ENCODE data around the gene FBXO47. TPM values are rescaled to one million over a fixed set of nuclear protein-coding genes. Genes with fewer than 3 reads are reported as not detected.

Gene FBXO47
- total and polyA plus RNA-seq, 9 of the 15 experiments (the other 6 are each of a cell fraction or from before 2014, with no cell fraction given), result not detected

DNA sequence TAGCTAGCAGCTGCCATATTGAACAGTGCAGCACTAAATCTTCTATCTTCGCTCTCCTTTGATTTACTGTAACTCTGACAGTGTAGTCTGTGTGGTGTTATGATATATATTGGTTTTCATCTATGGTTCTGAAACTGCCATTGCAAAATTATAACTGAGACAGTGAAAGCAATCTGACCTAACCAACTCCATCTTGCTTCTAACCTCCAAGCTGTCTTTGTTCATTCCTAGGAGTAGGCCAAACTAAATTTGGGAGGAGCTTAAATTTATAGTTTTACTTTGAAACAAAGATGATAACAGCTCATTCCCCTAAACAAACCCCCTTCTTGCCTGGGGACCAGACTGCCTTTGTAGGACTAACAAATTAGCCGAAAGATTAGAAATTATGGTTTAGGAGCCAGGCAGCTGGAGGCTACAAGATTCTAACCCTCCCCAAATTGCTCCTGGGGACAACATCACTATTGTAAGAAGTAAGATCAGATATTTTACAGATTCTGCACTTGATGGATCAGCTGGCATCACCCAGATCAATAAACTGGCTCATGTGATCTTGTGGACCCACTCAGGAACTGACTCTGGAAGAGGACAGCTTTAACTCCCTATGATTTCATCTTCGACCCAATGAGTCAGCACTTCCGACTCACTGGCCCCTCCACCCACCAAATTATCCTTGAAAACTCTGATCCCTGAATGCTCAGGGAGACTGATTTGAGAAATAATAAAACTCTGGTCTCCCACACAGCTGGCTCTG lies 47.0 kb upstream of the FBXO47 start (continued):
- TF ChIP-seq, protein P1, sequence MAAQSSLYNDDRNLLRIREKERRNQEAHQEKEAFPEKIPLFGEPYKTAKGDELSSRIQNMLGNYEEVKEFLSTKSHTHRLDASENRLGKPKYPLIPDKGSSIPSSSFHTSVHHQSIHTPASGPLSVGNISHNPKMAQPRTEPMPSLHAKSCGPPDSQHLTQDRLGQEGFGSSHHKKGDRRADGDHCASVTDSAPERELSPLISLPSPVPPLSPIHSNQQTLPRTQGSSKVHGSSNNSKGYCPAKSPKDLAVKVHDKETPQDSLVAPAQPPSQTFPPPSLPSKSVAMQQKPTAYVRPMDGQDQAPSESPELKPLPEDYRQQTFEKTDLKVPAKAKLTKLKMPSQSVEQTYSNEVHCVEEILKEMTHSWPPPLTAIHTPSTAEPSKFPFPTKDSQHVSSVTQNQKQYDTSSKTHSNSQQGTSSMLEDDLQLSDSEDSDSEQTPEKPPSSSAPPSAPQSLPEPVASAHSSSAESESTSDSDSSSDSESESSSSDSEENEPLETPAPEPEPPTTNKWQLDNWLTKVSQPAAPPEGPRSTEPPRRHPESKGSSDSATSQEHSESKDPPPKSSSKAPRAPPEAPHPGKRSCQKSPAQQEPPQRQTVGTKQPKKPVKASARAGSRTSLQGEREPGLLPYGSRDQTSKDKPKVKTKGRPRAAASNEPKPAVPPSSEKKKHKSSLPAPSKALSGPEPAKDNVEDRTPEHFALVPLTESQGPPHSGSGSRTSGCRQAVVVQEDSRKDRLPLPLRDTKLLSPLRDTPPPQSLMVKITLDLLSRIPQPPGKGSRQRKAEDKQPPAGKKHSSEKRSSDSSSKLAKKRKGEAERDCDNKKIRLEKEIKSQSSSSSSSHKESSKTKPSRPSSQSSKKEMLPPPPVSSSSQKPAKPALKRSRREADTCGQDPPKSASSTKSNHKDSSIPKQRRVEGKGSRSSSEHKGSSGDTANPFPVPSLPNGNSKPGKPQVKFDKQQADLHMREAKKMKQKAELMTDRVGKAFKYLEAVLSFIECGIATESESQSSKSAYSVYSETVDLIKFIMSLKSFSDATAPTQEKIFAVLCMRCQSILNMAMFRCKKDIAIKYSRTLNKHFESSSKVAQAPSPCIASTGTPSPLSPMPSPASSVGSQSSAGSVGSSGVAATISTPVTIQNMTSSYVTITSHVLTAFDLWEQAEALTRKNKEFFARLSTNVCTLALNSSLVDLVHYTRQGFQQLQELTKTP (IDR thresholded peaks at IDR 0.05; ENCODE audit: low read depth in 1 of 2, partially characterized antibody in 2 of 2), result peak in 1 of 2 experiments; percentile 71
- peak; percentile 96 for TF ChIP-seq RHOXF2B (CRISPR knock-in tag; conservative IDR thresholded peaks at IDR 0.05)
- TF ChIP-seq, protein P2, sequence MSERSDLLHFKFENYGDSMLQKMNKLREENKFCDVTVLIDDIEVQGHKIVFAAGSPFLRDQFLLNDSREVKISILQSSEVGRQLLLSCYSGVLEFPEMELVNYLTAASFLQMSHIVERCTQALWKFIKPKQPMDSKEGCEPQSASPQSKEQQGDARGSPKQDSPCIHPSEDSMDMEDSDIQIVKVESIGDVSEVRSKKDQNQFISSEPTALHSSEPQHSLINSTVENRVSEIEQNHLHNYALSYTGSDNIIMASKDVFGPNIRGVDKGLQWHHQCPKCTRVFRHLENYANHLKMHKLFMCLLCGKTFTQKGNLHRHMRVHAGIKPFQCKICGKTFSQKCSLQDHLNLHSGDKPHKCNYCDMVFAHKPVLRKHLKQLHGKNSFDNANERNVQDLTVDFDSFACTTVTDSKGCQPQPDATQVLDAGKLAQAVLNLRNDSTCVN (CRISPR knock-in tag; IDR thresholded peaks at IDR 0.05), result peak; percentile 87; the same call in 1 of the 2 replicates
- TF ChIP-seq CC2D1A (IDR thresholded peaks at IDR 0.05), result no peak
- TF ChIP-seq GATAD2A (IDR thresholded peaks at IDR 0.05), result no peak
- TF ChIP-seq ZNF197 (CRISPR knock-in tag; IDR thresholded peaks at IDR 0.05; ENCODE audit: low read depth), result peak; percentile 96
- TF ChIP-seq BRD4 (IDR thresholded peaks at IDR 0.05), result no peak
- no peak for TF ChIP-seq TAL1 (IDR thresholded peaks at IDR 0.05)
- TF ChIP-seq, protein P3, sequence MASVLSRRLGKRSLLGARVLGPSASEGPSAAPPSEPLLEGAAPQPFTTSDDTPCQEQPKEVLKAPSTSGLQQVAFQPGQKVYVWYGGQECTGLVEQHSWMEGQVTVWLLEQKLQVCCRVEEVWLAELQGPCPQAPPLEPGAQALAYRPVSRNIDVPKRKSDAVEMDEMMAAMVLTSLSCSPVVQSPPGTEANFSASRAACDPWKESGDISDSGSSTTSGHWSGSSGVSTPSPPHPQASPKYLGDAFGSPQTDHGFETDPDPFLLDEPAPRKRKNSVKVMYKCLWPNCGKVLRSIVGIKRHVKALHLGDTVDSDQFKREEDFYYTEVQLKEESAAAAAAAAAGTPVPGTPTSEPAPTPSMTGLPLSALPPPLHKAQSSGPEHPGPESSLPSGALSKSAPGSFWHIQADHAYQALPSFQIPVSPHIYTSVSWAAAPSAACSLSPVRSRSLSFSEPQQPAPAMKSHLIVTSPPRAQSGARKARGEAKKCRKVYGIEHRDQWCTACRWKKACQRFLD (CRISPR knock-in tag; IDR thresholded peaks at IDR 0.05), result peak; percentile 99
- no peak for TF ChIP-seq EZH2 (IDR thresholded peaks at IDR 0.05; ENCODE audit: borderline replicate concordance, low read depth, low read length)
- TF ChIP-seq, protein P4, sequence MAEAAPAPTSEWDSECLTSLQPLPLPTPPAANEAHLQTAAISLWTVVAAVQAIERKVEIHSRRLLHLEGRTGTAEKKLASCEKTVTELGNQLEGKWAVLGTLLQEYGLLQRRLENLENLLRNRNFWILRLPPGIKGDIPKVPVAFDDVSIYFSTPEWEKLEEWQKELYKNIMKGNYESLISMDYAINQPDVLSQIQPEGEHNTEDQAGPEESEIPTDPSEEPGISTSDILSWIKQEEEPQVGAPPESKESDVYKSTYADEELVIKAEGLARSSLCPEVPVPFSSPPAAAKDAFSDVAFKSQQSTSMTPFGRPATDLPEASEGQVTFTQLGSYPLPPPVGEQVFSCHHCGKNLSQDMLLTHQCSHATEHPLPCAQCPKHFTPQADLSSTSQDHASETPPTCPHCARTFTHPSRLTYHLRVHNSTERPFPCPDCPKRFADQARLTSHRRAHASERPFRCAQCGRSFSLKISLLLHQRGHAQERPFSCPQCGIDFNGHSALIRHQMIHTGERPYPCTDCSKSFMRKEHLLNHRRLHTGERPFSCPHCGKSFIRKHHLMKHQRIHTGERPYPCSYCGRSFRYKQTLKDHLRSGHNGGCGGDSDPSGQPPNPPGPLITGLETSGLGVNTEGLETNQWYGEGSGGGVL (CRISPR knock-in tag; IDR thresholded peaks at IDR 0.05), result peak; percentile 93
- TF ChIP-seq, protein P5, sequence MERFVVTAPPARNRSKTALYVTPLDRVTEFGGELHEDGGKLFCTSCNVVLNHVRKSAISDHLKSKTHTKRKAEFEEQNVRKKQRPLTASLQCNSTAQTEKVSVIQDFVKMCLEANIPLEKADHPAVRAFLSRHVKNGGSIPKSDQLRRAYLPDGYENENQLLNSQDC (CRISPR knock-in tag; IDR thresholded peaks at IDR 0.05), result no peak
- no peak for TF ChIP-seq SRSF9 (IDR thresholded peaks at IDR 0.05; ENCODE audit: borderline replicate concordance, low read depth, low read length)
- TF ChIP-seq JUND (IDR thresholded peaks at IDR 0.05; ENCODE audit: borderline replicate concordance, low read depth, low read length), result peak; percentile 85
- peak; percentile 52; the same call in 2 of the 3 replicates for TF ChIP-seq JUND (tag; IDR thresholded peaks at IDR 0.05; ENCODE audit: borderline replicate concordance, low read depth, low read length)
- TF ChIP-seq ZNF184 (CRISPR knock-in tag; IDR thresholded peaks at IDR 0.05), result no peak
- TF ChIP-seq, protein P6, sequence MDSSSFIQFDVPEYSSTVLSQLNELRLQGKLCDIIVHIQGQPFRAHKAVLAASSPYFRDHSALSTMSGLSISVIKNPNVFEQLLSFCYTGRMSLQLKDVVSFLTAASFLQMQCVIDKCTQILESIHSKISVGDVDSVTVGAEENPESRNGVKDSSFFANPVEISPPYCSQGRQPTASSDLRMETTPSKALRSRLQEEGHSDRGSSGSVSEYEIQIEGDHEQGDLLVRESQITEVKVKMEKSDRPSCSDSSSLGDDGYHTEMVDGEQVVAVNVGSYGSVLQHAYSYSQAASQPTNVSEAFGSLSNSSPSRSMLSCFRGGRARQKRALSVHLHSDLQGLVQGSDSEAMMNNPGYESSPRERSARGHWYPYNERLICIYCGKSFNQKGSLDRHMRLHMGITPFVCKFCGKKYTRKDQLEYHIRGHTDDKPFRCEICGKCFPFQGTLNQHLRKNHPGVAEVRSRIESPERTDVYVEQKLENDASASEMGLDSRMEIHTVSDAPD (CRISPR knock-in tag; IDR thresholded peaks at IDR 0.05), result peak; percentile 87
- peak; percentile 66 for TF ChIP-seq ZNF507 (tag; conservative IDR thresholded peaks at IDR 0.05)

All from K562 (cell line).